GM12892 (cell line): Measurements from ENCODE around the gene WNK4. TPM values are rescaled to one million over a fixed set of nuclear protein-coding genes. Genes with fewer than 3 reads are reported as not detected.
"Not testable (repeated sequence)": the region's sequence is repeated elsewhere in the genome, so short reads cannot be mapped to it uniquely, and the experiment has no call there.

ENCODE experiments used
- DNase-seq: peaks from one replicate; pipeline ENCODE4 v3.0.0; 2011; ENCODE audit not compliant: insufficient read length
- FAIRE-seq: peaks from 2 replicates; lab custom pipeline; 2011; peaks lifted over from hg19 to GRCh38; lab: Jason Lieb, UNC
- POLR2A ChIP-seq: IDR thresholded peaks from 2 replicates; pipeline ENCODE4 v1.6.1; 2011; ENCODE audit warnings: low read depth, low read length, control low read depth
- POLR2AphosphoS5 ChIP-seq: IDR thresholded peaks from 2 replicates; pipeline ENCODE4 v1.6.1; 2011; ENCODE audit warnings: low read depth, low read length, control low read depth
- TAF1 ChIP-seq: IDR thresholded peaks from 2 replicates; pipeline ENCODE4 v1.6.1; 2011; ENCODE audit warnings: low read depth, mild to moderate bottlenecking, control low read depth, low read length, borderline replicate concordance
- polyA plus RNA-seq: library from polyadenylated mRNA; unstranded; fragments of >200 nt; gene quantifications from one replicate; pipeline ENCODE4 v1.2.1, GENCODE V29; 2012; ENCODE audit warnings: missing spikeins, inconsistent platforms; ENCODE audit not compliant: missing spikeins

WNK4 gene
- 0.36 TPM for polyA plus RNA-seq

GRCh38 chr17:42779936-42780850 is at the start of gene WNK4:
Gene WNK4, plus strand, starts transcription at chr17:42780610. Its CDS starts 89 bp downstream, at chr17:42780699.
- FAIRE-seq (no peak), DNase-seq (no peak)

GRCh38 chr17:42740699-42741098 is 39.7 kb upstream of the WNK4 start:
- DNase-seq (no peak), FAIRE-seq (no peak)
- TF ChIP-seq POLR2AphosphoS5 = no peak
- no peak for TF ChIP-seq TAF1

More at GRCh38 chr17:42779936-42780850, at the start of gene WNK4:
- TF ChIP-seq TAF1 = no peak
- TF ChIP-seq POLR2AphosphoS5 = 0 out of 2 replicates have a peak, but pooled peaks have one; percentile 32
- no peak for TF ChIP-seq POLR2A

GRCh38 chr17:42742916-42743315 is 37.5 kb upstream of the WNK4 start:
- not testable (repeated sequence) for DNase-seq, FAIRE-seq

GRCh38 chr17:42743595-42744282 is 36.7 kb upstream of the WNK4 start:
- FAIRE-seq (no peak), DNase-seq (no peak)
- TF ChIP-seq TAF1 (no peak), POLR2A (no peak; the same call in 1 of the 2 replicates), POLR2AphosphoS5 (no peak)

GRCh38 chr17:42744283-42744805 is 36.1 kb upstream of the WNK4 start:
- DNase-seq (peak; percentile 53), FAIRE-seq (no peak)
- TF ChIP-seq TAF1 = 0 out of 2 replicates have a peak, but pooled peaks have one; percentile 47
- peak; percentile 47; the same call in 1 of the 2 replicates for TF ChIP-seq POLR2A
- 0 out of 2 replicates have a peak, but pooled peaks have one; percentile 18 for TF ChIP-seq POLR2AphosphoS5

GRCh38 chr17:42744806-42745617 is 35.4 kb upstream of the WNK4 start, which contains the start of gene EZH1:
Gene EZH1, minus strand, starts transcription at chr17:42745040. Its CDS starts 16,099 bp downstream, at chr17:42728941.
- peak; percentile 99 for DNase-seq
- FAIRE-seq = peak; percentile 100
- TF ChIP-seq TAF1 = no peak; the same call in 1 of the 2 replicates
- TF ChIP-seq POLR2AphosphoS5 = peak; percentile 53; the same call in 1 of the 2 replicates

- no peak for FAIRE-seq
- DNase-seq = no peak
- TF ChIP-seq TAF1 (no peak), POLR2A (no peak), POLR2AphosphoS5 (no peak)
Measured at GRCh38 chr17:42748202-42748907, 32.1 kb upstream of the WNK4 start.

GRCh38 chr17:42748908-42749798 is 31.3 kb upstream of the WNK4 start:
- FAIRE-seq = no peak
- no peak for DNase-seq
- TF ChIP-seq TAF1 = no peak
- TF ChIP-seq POLR2A = no peak
- no peak for TF ChIP-seq POLR2AphosphoS5

- DNase-seq (no peak), FAIRE-seq (no peak)
- TF ChIP-seq TAF1 (no peak), POLR2A (no peak), POLR2AphosphoS5 (no peak)
Measured at GRCh38 chr17:42750739-42751344, 29.6 kb upstream of the WNK4 start.
